OCI-LY7 (cell line): Measurements from ENCODE around the gene SLC12A3. TPM values are rescaled to one million over a fixed set of nuclear protein-coding genes. Genes with fewer than 3 reads are reported as not detected.

Experiments
- BruUV-seq: library from RNA; stranded (reverse); fragments of 400-500 nt; replicated peaks from 2 replicates; lab custom pipeline; 2021; lab: Mats Ljungman, UMichigan
- CTCF ChIA-PET: fragments of 300-600 bp; sonication (Branson Sonifier 250); formaldehyde crosslinking; loops from one replicate; lab custom pipeline; 2022; ENCODE audit warnings: antibody characterized with exemption; ENCODE audit not compliant: unreplicated experiment; lab: Charles Lee
- POLR2A ChIA-PET: fragments of 300-600 bp; sonication (Branson Sonifier 250); formaldehyde crosslinking; loops from one replicate; lab custom pipeline; 2022; ENCODE audit warnings: antibody characterized with exemption; lab: Charles Lee
- DNase-seq: peaks from one replicate; pipeline ENCODE4 v3.0.0-alpha.2; 2015; ENCODE audit warnings: low spot score
- H2AFZ ChIP-seq: fragments of 200-600 bp; sonication (generic), shearing (Covaris generic); 2 replicates; pipeline ENCODE4 v1.6.1; 2014; ENCODE audit warnings: mild to moderate bottlenecking, antibody characterized with exemption, low read length, moderate library complexity
- H3K27ac ChIP-seq: fragments of 200-600 bp; sonication (generic); 2 replicates; pipeline ENCODE4 v1.5.1; 2014; ENCODE audit warnings: mixed run types, low read depth, mild to moderate bottlenecking, moderate library complexity, low read length, inconsistent platforms; ENCODE audit not compliant: poor library complexity, severe bottlenecking
- H3K36me3 ChIP-seq: fragments of 200-600 bp; sonication (generic); 2 replicates; pipeline ENCODE4 v1.6.1; 2014; ENCODE audit warnings: mild to moderate bottlenecking, antibody characterized with exemption, low read length, moderate library complexity, mixed read lengths; ENCODE audit not compliant: insufficient read depth
- H3K4me1 ChIP-seq: fragments of 200-600 bp; sonication (generic); 2 replicates; pipeline ENCODE4 v1.5.1; 2014; ENCODE audit warnings: mild to moderate bottlenecking, low read length; ENCODE audit not compliant: insufficient read depth, poor library complexity, severe bottlenecking
- H3K4me2 ChIP-seq: fragments of 200-600 bp; sonication (generic); 2 replicates; pipeline ENCODE4 v1.6.1; 2014; ENCODE audit warnings: mild to moderate bottlenecking, low read length
- H3K4me3 ChIP-seq: fragments of 200-600 bp; sonication (generic); 2 replicates; pipeline ENCODE4 v1.5.1; 2014; ENCODE audit warnings: mild to moderate bottlenecking, low read depth, low read length; ENCODE audit not compliant: poor library complexity, severe bottlenecking
- H3K79me2 ChIP-seq: fragments of 200-600 bp; sonication (generic); 2 replicates; pipeline ENCODE4 v1.6.1; 2016; ENCODE audit warnings: low read depth, mild to moderate bottlenecking, low read length, moderate library complexity, mixed read lengths; ENCODE audit not compliant: insufficient read depth
- H3K9me2 ChIP-seq: fragments of 200-600 bp; sonication (generic); 2 replicates; pipeline ENCODE4 v1.6.1; 2016; ENCODE audit warnings: mild to moderate bottlenecking, low read length, mixed read lengths; ENCODE audit not compliant: insufficient read depth
- H3K9me3 ChIP-seq: fragments of 200-600 bp; sonication (generic); 2 replicates; pipeline ENCODE4 v1.6.1; 2014; ENCODE audit warnings: mild to moderate bottlenecking, mixed run types, low read length, mixed read lengths
- H4K20me1 ChIP-seq: fragments of 200-600 bp; sonication (generic); 2 replicates; pipeline ENCODE4 v1.6.1; 2014; ENCODE audit warnings: mild to moderate bottlenecking, antibody characterized with exemption, low read length, moderate library complexity, mixed read lengths; ENCODE audit not compliant: insufficient read depth
- CTCF ChIP-seq: fragments of 200-600 bp; sonication (generic); conservative IDR thresholded peaks from 2 replicates; pipeline ENCODE4 v1.5.1; 2014; ENCODE audit warnings: mild to moderate bottlenecking, antibody characterized with exemption, low read length, moderate library complexity, mixed read lengths
- EZH2phosphoT487 ChIP-seq: fragments of 200-600 bp; sonication (generic); IDR thresholded peaks from 2 replicates; pipeline ENCODE4 v1.6.1; 2018; ENCODE audit warnings: low read depth, borderline replicate concordance, mild to moderate bottlenecking, mixed run types, antibody characterized with exemption, low read length, moderate library complexity, mixed read lengths
- intact Hi-C: fragments of 100-400 bp; cut with micrococcal nuclease; formaldehyde crosslinking; loops from one replicate; pipeline ENCODE4 v1.10.0; 2022; ENCODE audit not compliant: unreplicated experiment
- total RNA-seq, 2 experiments: library from RNA; depleted of rRNA in 1 of 2; stranded (reverse); fragments of >200 nt in 1 of 2; shearing (Covaris generic) in 1 of 2; gene quantifications; 2 replicates each; pipeline ENCODE4 v1.2.3, GENCODE V29; 2014 to 2022

SLC12A3 gene
- total RNA-seq, 2 experiments from 2014 or later, result 0.25 to 0.88 TPM

GRCh38 chr16:56830669-56831068, 34.3 kb upstream of the SLC12A3 start:
- Histone ChIP-seq H3K79me2 (no peaks in the 10 kb centered on the region), H3K9me3 (no peaks in the 10 kb centered on the region), H3K9me2 (no peaks in the 10 kb centered on the region), H3K4me3 (no peak overlapping the region), H2AFZ (no peak overlapping the region), H3K27ac (no peak overlapping the region), H3K4me2 (no peak overlapping the region), H3K36me3 (peaks cover 95% of the 10 kb centered on the region), H3K4me1 (peaks cover 41% of the 10 kb centered on the region), H4K20me1 (no peaks in the 10 kb centered on the region)
- intact Hi-C loops, result no loop called here
- ChIA-PET POLR2A (interaction anchor here (0.6 to 1.0 kb wide), 5 partner anchors 26 to 615 kb away, joined by 3 to 6 read pairs (median 4); no protein-coding TSS in a partner anchor), CTCF (interaction anchor here (1.4 kb wide), 1 partner anchor 13 kb away, joined by 4 read pairs; no protein-coding TSS in a partner anchor)
- TF ChIP-seq EZH2phosphoT487 (no peak), CTCF (no peak)
- no TSS peak for BruUV-seq
- no peak for DNase-seq

GRCh38 chr16:56832768-56833167, 32.2 kb upstream of the SLC12A3 start:
- H3K4me1 ChIP-seq, result peaks cover 20% of the 10 kb centered on the region
- ChIA-PET CTCF (no interaction called here), POLR2A (interaction anchor here (1.5 kb wide), 1 partner anchor 10 kb away, joined by 5 read pairs; no protein-coding TSS in a partner anchor)
- no peaks in the 10 kb centered on the region for H3K9me2 ChIP-seq
- intact Hi-C loops, result no loop called here
- H2AFZ ChIP-seq, result no peak overlapping the region
- H4K20me1 ChIP-seq, result no peaks in the 10 kb centered on the region
- BruUV-seq, result no TSS peak
- TF ChIP-seq EZH2phosphoT487, result no peak
- no peak for TF ChIP-seq CTCF
- no peaks in the 10 kb centered on the region for H3K9me3 ChIP-seq
- H3K4me2 ChIP-seq, result no peak overlapping the region
- no peaks in the 10 kb centered on the region for H3K79me2 ChIP-seq
- peaks cover 96% of the 10 kb centered on the region for H3K36me3 ChIP-seq
- DNase-seq, result no peak
- H3K4me3 ChIP-seq, result no peak overlapping the region
- no peak overlapping the region for H3K27ac ChIP-seq

- ChIA-PET POLR2A (interaction anchor here (0.6 to 1.5 kb wide), 2 partner anchors 10 to 206 kb away, joined by 3 to 5 read pairs; no protein-coding TSS in a partner anchor), CTCF (no interaction called here)
- peaks cover 98% of the 10 kb centered on the region for H3K36me3 ChIP-seq
- TF ChIP-seq EZH2phosphoT487 (no peak), CTCF (no peak)
- no TSS peak for BruUV-seq
- H3K4me3 ChIP-seq, result no peak overlapping the region
- peaks cover 14% of the 10 kb centered on the region for H3K4me1 ChIP-seq
- no peak overlapping the region for H3K27ac ChIP-seq
- H3K9me3 ChIP-seq, result no peaks in the 10 kb centered on the region
- intact Hi-C loops, result no loop called here
- no peaks in the 10 kb centered on the region for H4K20me1 ChIP-seq
- H2AFZ ChIP-seq, result no peak overlapping the region
- H3K4me2 ChIP-seq, result no peak overlapping the region
- H3K79me2 ChIP-seq, result no peaks in the 10 kb centered on the region
- no peak for DNase-seq
- no peaks in the 10 kb centered on the region for H3K9me2 ChIP-seq
Measured at GRCh38 chr16:56833243-56833970, 31.6 kb upstream of the SLC12A3 start.
